Neural cell (in vitro differentiated cells): ENCODE measurements around the gene CTSZ. TPM values are rescaled to one million over a fixed set of nuclear protein-coding genes. Genes with fewer than 3 reads are reported as not detected.
"Not testable (repeated sequence)": the region's sequence is repeated elsewhere in the genome, so short reads cannot be mapped to it uniquely, and the experiment has no call there.

Experiments used
- H2AFZ ChIP-seq: fragments of 200-600, 300-800 bp; sonication (generic), shearing (Covaris generic); 2 replicates; pipeline ENCODE4 v1.6.0; 2014; ENCODE audit warnings: low read depth, mild to moderate bottlenecking, antibody characterized with exemption, low read length, moderate library complexity
- H3F3A ChIP-seq: fragments of 200-600 bp; shearing (Covaris generic); 2 replicates; pipeline ENCODE4 v1.6.1; 2016; ENCODE audit warnings: mild to moderate bottlenecking, moderate library complexity, mixed read lengths, antibody characterized with exemption, low read length; ENCODE audit not compliant: insufficient read depth, poor library complexity, severe bottlenecking
- H3K27ac ChIP-seq: fragments of 200-600, 300-800 bp; sonication (generic), shearing (Covaris generic); 2 replicates; pipeline ENCODE4 v1.5.1; 2014; ENCODE audit warnings: mild to moderate bottlenecking, low read length, moderate library complexity
- H3K27me3 ChIP-seq: fragments of 300-800, 200-600 bp; sonication (generic), shearing (Covaris generic); 2 replicates; pipeline ENCODE4 v1.6.0; 2014; ENCODE audit warnings: mild to moderate bottlenecking, low read depth, low read length, moderate library complexity; ENCODE audit not compliant: insufficient read depth
- H3K36me3 ChIP-seq: fragments of 300-800, 200-600 bp; sonication (generic), shearing (Covaris generic); 2 replicates; pipeline ENCODE4 v1.5.1; 2014; ENCODE audit warnings: mild to moderate bottlenecking, antibody characterized with exemption, low read length, moderate library complexity; ENCODE audit not compliant: insufficient read depth
- H3K4me2 ChIP-seq: fragments of 300-800, 200-600 bp; sonication (generic), shearing (Covaris generic); 2 replicates; pipeline ENCODE4 v1.6.0; 2014; ENCODE audit warnings: mild to moderate bottlenecking, low read length
- H3K4me3 ChIP-seq: fragments of 300-800, 200-600 bp; sonication (generic), shearing (Covaris generic); 2 replicates; pipeline ENCODE4 v1.5.1; 2014; ENCODE audit warnings: mild to moderate bottlenecking, low read length, moderate library complexity
- H3K79me2 ChIP-seq: fragments of 200-600 bp; shearing (Covaris generic); replicated peaks from 2 replicates; pipeline ENCODE4 v1.6.0; 2014; ENCODE audit warnings: mild to moderate bottlenecking, low read length, moderate library complexity; ENCODE audit not compliant: insufficient read depth
- H3K9ac ChIP-seq: fragments of 300-800, 200-600 bp; sonication (generic), shearing (Covaris generic); 2 replicates; pipeline ENCODE4 v1.6.1; 2016; ENCODE audit warnings: mild to moderate bottlenecking, low read length, mixed read lengths
- H3K9me2 ChIP-seq: fragments of 200-600 bp; shearing (Covaris generic); 2 replicates; pipeline ENCODE4 v1.6.1; 2016; ENCODE audit warnings: mild to moderate bottlenecking, low read length, mixed read lengths; ENCODE audit not compliant: insufficient read depth
- H3K9me3 ChIP-seq: fragments of 200-600, 300-800 bp; sonication (generic), shearing (Covaris generic); 2 replicates; pipeline ENCODE4 v1.6.1; 2016; ENCODE audit warnings: mild to moderate bottlenecking, mixed run types, low read length, moderate library complexity, mixed read lengths
- H4K20me1 ChIP-seq: fragments of 200-600 bp; shearing (Covaris generic); 2 replicates; pipeline ENCODE4 v1.6.1; 2016; ENCODE audit warnings: mild to moderate bottlenecking, mixed run types; ENCODE audit not compliant: insufficient read depth
- CTCF ChIP-seq: fragments of 450-650 bp; IDR thresholded peaks from 2 replicates; pipeline ENCODE4 v1.5.1; 2014; ENCODE audit warnings: antibody characterized with exemption, mild to moderate bottlenecking, moderate library complexity; ENCODE audit not compliant: poor library complexity, severe bottlenecking
- EP300 ChIP-seq: fragments of 450-650 bp; conservative IDR thresholded peaks from 2 replicates; pipeline ENCODE4 v1.6.1; 2014; ENCODE audit warnings: antibody characterized with exemption, mild to moderate bottlenecking, moderate library complexity; ENCODE audit not compliant: poor library complexity, severe bottlenecking
- EZH2 ChIP-seq: fragments of 200-600, 300-800 bp; shearing (Covaris generic), sonication (generic); IDR thresholded peaks from 2 replicates; pipeline ENCODE4 v1.6.1; 2014; ENCODE audit warnings: antibody characterized with exemption, low read length, borderline replicate concordance, mild to moderate bottlenecking; ENCODE audit not compliant: insufficient read depth, poor library complexity, severe bottlenecking
- MXI1 ChIP-seq: fragments of 450-650 bp; conservative IDR thresholded peaks from 2 replicates; pipeline ENCODE4 v1.6.1; 2014; ENCODE audit warnings: antibody characterized with exemption, mild to moderate bottlenecking; ENCODE audit not compliant: poor library complexity, severe bottlenecking
- POLR2AphosphoS5 ChIP-seq: IDR thresholded peaks from 2 replicates; pipeline ENCODE4 v1.6.1; 2012
- RAD21 ChIP-seq: fragments of 450-650 bp; conservative IDR thresholded peaks from 2 replicates; pipeline ENCODE4 v1.6.1; 2014; ENCODE audit warnings: antibody characterized with exemption, mild to moderate bottlenecking, moderate library complexity
- REST ChIP-seq: IDR thresholded peaks from 2 replicates; pipeline ENCODE4 v1.6.1; 2012; ENCODE audit warnings: borderline replicate concordance
- SMC3 ChIP-seq: fragments of 450-650 bp; conservative IDR thresholded peaks from 2 replicates; pipeline ENCODE4 v1.6.1; 2014; ENCODE audit warnings: antibody characterized with exemption, mild to moderate bottlenecking, moderate library complexity; ENCODE audit not compliant: poor library complexity
- TAF1 ChIP-seq: IDR thresholded peaks from 2 replicates; pipeline ENCODE4 v1.6.1; 2012; ENCODE audit warnings: low read depth
- polyA plus RNA-seq: library from polyadenylated mRNA; depleted of rRNA; stranded (reverse); fragments of >200 nt; gene quantifications from 2 replicates; pipeline ENCODE4 v1.2.3, GENCODE V29; 2014

CTSZ gene
- polyA plus RNA-seq, 1 donor from 2014 or later: 0.31 TPM

GRCh38 chr20:59013959-59014608 is 7.0 kb upstream of the CTSZ start:
- no peak overlapping the region for H2AFZ ChIP-seq
- H3K36me3 ChIP-seq: no peaks in the 10 kb centered on the region
- H4K20me1 ChIP-seq: no peaks in the 10 kb centered on the region
- H3K4me2 ChIP-seq: no peak overlapping the region
- H3K27me3 ChIP-seq: no peaks in the 10 kb centered on the region
- H3K9ac ChIP-seq: no peak overlapping the region
- H3K4me3 ChIP-seq: no peak overlapping the region
- no peak overlapping the region for H3K27ac ChIP-seq
- H3F3A ChIP-seq: no peaks in the 10 kb centered on the region
- TF ChIP-seq POLR2AphosphoS5 (no peak), RAD21 (no peak), MXI1 (no peak), REST (no peak), CTCF (no peak), EZH2 (no peak), SMC3 (no peak), EP300 (no peak), TAF1 (no peak)
- no peaks in the 10 kb centered on the region for H3K9me3 ChIP-seq
- H3K9me2 ChIP-seq: no peaks in the 10 kb centered on the region
- no peaks in the 10 kb centered on the region for H3K79me2 ChIP-seq

GRCh38 chr20:59013031-59013951 is 6.2 kb upstream of the CTSZ start:
- H3K36me3 ChIP-seq: no peaks in the 10 kb centered on the region
- H3K79me2 ChIP-seq: no peaks in the 10 kb centered on the region
- no peak overlapping the region for H3K4me2 ChIP-seq
- no peaks in the 10 kb centered on the region for H4K20me1 ChIP-seq
- H3K9me3 ChIP-seq: no peaks in the 10 kb centered on the region
- no peak overlapping the region for H2AFZ ChIP-seq
- no peak overlapping the region for H3K4me3 ChIP-seq
- H3K9ac ChIP-seq: no peak overlapping the region
- no peaks in the 10 kb centered on the region for H3K9me2 ChIP-seq
- no peak for TF ChIP-seq CTCF
- TF ChIP-seq EP300: no peak
- TF ChIP-seq POLR2AphosphoS5: no peak
- TF ChIP-seq REST: no peak
- TF ChIP-seq TAF1: no peak
- TF ChIP-seq RAD21: no peak
- TF ChIP-seq MXI1: no peak
- no peak for TF ChIP-seq EZH2
- TF ChIP-seq SMC3: no peak
- H3K27ac ChIP-seq: no peak overlapping the region
- H3K27me3 ChIP-seq: no peaks in the 10 kb centered on the region
- no peaks in the 10 kb centered on the region for H3F3A ChIP-seq

GRCh38 chr20:59011874-59012157 is 4.8 kb upstream of the CTSZ start:
- H2AFZ ChIP-seq: not testable (repeated sequence)

More at GRCh38 chr20:59011874-59012157, 4.8 kb upstream of the CTSZ start:
- H3K9me2 ChIP-seq, H3K4me2 ChIP-seq, H3K27me3 ChIP-seq, H3K4me3 ChIP-seq, H3K36me3 ChIP-seq, H4K20me1 ChIP-seq, H3K9me3 ChIP-seq, H3K79me2 ChIP-seq, H3F3A ChIP-seq, H3K9ac ChIP-seq, H3K27ac ChIP-seq: not testable (repeated sequence)
